HUES6 (cell line): Measurements from ENCODE around the gene HECTD4.
"Not testable (repeated sequence)": the region's sequence is repeated elsewhere in the genome, so short reads cannot be mapped to it uniquely, and the experiment has no call there.

ENCODE experiments used
- H3K27ac ChIP-seq: 2 replicates; pipeline ENCODE4 v1.7.0; 2013; ENCODE audit warnings: low read depth, mild to moderate bottlenecking, low read length, inconsistent platforms
- H3K27me3 ChIP-seq: 2 replicates; pipeline ENCODE4 v1.6.1; 2013; ENCODE audit warnings: low read length; ENCODE audit not compliant: control insufficient read depth, insufficient read depth
- H3K36me3 ChIP-seq: 2 replicates; pipeline ENCODE4 v1.6.1; 2013; ENCODE audit warnings: low read length; ENCODE audit not compliant: control insufficient read depth, insufficient read depth
- H3K4me1 ChIP-seq: 2 replicates; pipeline ENCODE4 v1.6.1; 2013; ENCODE audit warnings: low read length; ENCODE audit not compliant: control insufficient read depth, insufficient read depth
- H3K4me3 ChIP-seq: 2 replicates; pipeline ENCODE4 v1.5.1; 2013; ENCODE audit warnings: low read depth, low read length
- H3K9ac ChIP-seq: one replicate; pipeline ENCODE4 v1.6.1; 2013; ENCODE audit warnings: mild to moderate bottlenecking, low read length
- H3K9me3 ChIP-seq: 2 replicates; pipeline ENCODE4 v1.6.1; 2013; ENCODE audit warnings: low read depth, low read length; ENCODE audit not compliant: control insufficient read depth, insufficient read depth

HECTD4 gene

GRCh38 chr12:112236786-112237185, 145.4 kb downstream of the HECTD4 start:
- Histone ChIP-seq H3K27ac (no peak overlapping the region), H3K4me1 (no peaks in the 10 kb centered on the region), H3K27me3 (no peaks in the 10 kb centered on the region), H3K9ac (no peak overlapping the region), H3K9me3 (no peaks in the 10 kb centered on the region), H3K36me3 (peaks cover 70% of the 10 kb centered on the region), H3K4me3 (no peak overlapping the region)

- H3K4me1 ChIP-seq, result no peaks in the 10 kb centered on the region
- peaks cover 70% of the 10 kb centered on the region for H3K36me3 ChIP-seq
- H3K27me3 ChIP-seq, result no peaks in the 10 kb centered on the region
- no peaks in the 10 kb centered on the region for H3K9me3 ChIP-seq
- H3K4me3 ChIP-seq, result no peak overlapping the region
- H3K27ac ChIP-seq, result no peak overlapping the region
- H3K9ac ChIP-seq, result no peak overlapping the region
Measured at GRCh38 chr12:112236386-112236785, 145.8 kb downstream of the HECTD4 start.

DNA sequence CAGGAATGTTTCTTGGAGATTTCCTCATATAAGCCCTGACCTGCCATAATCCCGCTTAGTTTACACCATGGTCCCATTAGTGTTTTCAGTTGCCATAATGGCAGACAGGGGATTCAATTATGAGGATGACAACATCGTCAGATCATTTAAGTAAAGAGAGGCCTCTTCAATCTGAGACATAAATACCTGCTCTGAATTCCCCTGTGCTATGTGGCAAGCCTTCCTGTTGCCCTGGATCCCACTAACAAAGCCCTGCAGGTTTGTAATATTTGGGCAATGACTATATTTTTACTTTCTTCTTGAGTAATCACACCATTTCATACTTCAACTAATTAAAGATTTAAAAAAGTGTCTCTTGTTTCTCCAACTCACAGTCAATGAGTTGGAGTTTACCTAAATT, 147.9 kb downstream of the HECTD4 start:
- H3K4me1 ChIP-seq, result no peaks in the 10 kb centered on the region
- no peaks in the 10 kb centered on the region for H3K27me3 ChIP-seq
- no peak overlapping the region for H3K27ac ChIP-seq
- H3K9ac ChIP-seq, result no peak overlapping the region
- no peaks in the 10 kb centered on the region for H3K9me3 ChIP-seq
- peaks cover 74% of the 10 kb centered on the region for H3K36me3 ChIP-seq
- H3K4me3 ChIP-seq, result no peak overlapping the region

DNA sequence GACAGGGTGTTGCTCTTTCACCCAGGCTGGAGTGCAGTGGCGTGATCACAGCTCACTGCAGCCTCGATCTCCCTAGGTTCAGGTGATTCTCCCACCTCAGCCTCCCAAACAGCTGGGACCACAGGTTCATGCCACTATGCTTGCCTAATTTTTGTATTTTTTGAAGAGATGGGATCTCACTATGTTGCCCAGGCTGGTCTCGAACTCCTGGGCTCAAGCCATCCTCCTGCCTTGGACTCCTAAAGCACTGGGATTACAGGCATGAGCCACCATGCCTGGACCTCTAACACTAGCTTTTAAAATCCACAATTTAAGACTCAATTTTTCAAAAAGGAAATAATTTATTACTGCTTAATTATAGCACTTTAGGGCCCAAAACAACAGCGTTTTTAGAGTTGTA, 149.0 kb downstream of the HECTD4 start:
- H3K27ac ChIP-seq, result no peak overlapping the region
- peaks cover 79% of the 10 kb centered on the region for H3K36me3 ChIP-seq
- H3K9me3 ChIP-seq, result no peaks in the 10 kb centered on the region
- H3K4me3 ChIP-seq, result no peak overlapping the region
- H3K27me3 ChIP-seq, result no peaks in the 10 kb centered on the region
- no peaks in the 10 kb centered on the region for H3K4me1 ChIP-seq
- H3K9ac ChIP-seq, result no peak overlapping the region

- Histone ChIP-seq H3K4me3 (no peak overlapping the region), H3K4me1 (no peaks in the 10 kb centered on the region), H3K27ac (no peak overlapping the region), H3K36me3 (peaks cover 78% of the 10 kb centered on the region), H3K27me3 (no peaks in the 10 kb centered on the region), H3K9ac (no peak overlapping the region), H3K9me3 (no peaks in the 10 kb centered on the region)
Measured at GRCh38 chr12:112230136-112230535, 152.1 kb downstream of the HECTD4 start.

DNA sequence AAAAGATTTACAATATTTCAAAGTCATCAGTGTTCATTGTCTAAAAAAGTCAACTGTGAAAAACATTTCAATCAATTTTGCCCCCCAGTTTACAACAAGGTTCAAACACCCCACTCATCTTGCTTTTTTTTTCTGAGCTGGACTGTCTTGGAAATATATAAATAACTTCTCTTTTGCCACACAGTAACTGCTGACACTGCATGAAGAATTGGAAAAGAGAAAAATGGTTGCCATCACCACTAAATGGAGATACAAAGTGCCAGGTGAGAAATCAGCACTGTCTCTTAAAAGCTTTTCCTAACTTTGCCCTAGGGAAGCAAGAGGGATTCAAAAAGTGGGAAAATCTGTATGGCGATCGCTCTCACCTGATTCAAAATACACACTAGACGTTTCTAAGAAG, 155.5 kb downstream of the HECTD4 start:
- Histone ChIP-seq H3K4me1 (no peaks in the 10 kb centered on the region), H3K4me3 (no peak overlapping the region), H3K36me3 (peaks cover 64% of the 10 kb centered on the region), H3K27me3 (no peaks in the 10 kb centered on the region), H3K27ac (no peak overlapping the region), H3K9ac (no peak overlapping the region), H3K9me3 (no peaks in the 10 kb centered on the region)

GRCh38 chr12:112220628-112221027, 161.6 kb downstream of the HECTD4 start:
- H3K27me3 ChIP-seq, H3K9me3 ChIP-seq, H3K4me3 ChIP-seq, H3K9ac ChIP-seq, H3K27ac ChIP-seq, H3K4me1 ChIP-seq: not testable (repeated sequence)
- peaks cover 28% of the 10 kb centered on the region for H3K36me3 ChIP-seq

DNA sequence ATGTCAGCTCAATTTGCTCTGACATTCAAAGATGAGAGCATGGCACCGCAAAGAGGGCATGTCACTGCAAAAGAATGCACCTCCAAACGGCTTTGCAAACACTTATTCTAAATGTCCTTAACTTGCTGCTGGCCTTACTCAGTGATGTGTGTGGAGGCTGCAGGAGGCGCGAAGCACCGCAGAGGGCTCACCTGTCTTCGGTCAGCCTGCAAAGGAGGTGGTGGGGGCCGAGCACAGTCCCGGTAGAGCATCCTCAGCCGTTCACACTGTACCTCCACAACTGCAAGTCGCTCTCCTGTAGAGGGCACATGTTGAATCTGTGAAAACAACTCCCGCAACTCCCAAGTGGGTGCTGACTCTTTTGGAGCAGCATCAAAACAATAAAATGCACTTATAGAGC, 163.0 kb downstream of the HECTD4 start:
- H3K4me1 ChIP-seq, result no peaks in the 10 kb centered on the region
- H3K36me3 ChIP-seq, result peaks cover 32% of the 10 kb centered on the region
- H3K27ac ChIP-seq, result no peak overlapping the region
- no peak overlapping the region for H3K9ac ChIP-seq
- no peak overlapping the region for H3K4me3 ChIP-seq
- no peaks in the 10 kb centered on the region for H3K9me3 ChIP-seq
- H3K27me3 ChIP-seq, result no peaks in the 10 kb centered on the region

DNA sequence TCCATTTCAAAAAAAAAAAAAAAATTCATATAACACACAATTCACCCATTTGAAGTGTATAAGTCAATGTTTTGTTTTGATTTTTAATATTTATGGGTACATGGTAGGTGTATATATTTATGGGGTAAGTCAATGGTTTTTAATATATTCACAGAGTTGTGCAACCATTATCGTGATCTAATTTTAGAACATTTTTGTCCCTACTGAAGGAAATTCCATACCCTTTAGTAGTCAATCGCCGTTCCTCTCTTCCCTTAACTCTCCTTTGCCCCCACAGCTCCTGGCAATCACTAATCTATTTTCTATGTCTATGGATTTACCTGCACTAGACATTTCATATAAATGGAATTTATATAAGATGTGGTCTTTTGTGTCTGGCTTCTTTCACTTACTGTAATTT, 164.1 kb downstream of the HECTD4 start:
- H3K27me3 ChIP-seq, result no peaks in the 10 kb centered on the region
- H3K27ac ChIP-seq, result no peak overlapping the region
- H3K9ac ChIP-seq, result no peak overlapping the region
- no peak overlapping the region for H3K4me3 ChIP-seq
- H3K9me3 ChIP-seq, result no peaks in the 10 kb centered on the region
- H3K36me3 ChIP-seq, result peaks cover 34% of the 10 kb centered on the region
- no peaks in the 10 kb centered on the region for H3K4me1 ChIP-seq

DNA sequence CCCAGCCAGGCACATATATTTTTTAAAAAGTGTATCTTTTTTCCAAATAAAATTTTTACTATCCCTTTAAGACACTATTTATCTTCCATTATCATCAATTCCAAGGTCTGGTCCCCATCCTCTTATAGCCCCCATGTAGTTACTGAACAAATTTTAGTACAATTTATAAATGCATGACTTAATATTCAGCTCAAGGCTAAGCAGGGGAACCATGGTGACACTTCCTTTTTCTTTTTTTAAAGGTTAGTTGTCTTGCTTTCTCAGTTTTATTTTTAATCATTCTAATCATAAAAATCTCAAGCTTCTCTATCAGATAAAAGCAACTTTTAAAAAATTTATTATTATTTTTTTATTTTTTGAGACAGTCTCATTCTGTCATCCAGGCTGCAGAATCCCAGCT, 164.6 kb downstream of the HECTD4 start:
- H3K4me1 ChIP-seq, result no peaks in the 10 kb centered on the region
- no peak overlapping the region for H3K4me3 ChIP-seq
- H3K36me3 ChIP-seq, result peaks cover 30% of the 10 kb centered on the region
- H3K9me3 ChIP-seq, result no peaks in the 10 kb centered on the region
- no peak overlapping the region for H3K27ac ChIP-seq
- H3K9ac ChIP-seq, result no peak overlapping the region
- no peaks in the 10 kb centered on the region for H3K27me3 ChIP-seq

DNA sequence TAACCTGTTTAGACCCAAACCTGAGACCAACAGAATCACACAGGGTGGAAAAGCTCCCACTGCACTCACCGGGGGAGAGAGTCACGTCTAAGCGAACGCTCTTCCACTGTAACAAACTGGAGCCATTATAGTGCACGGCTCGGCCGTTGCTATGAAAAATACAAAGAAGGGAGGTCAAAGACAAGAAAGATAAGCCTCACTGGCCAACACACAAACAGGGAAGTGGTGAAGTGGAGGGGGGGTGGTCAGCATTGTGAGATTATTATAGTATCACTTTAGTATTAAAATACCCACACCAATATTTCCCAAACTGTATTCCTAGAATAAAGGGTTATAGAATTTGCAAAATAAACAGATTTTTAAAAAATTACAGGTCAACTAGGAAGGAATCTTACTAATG, 166.0 kb downstream of the HECTD4 start:
- Histone ChIP-seq H3K9me3 (no peaks in the 10 kb centered on the region), H3K36me3 (peaks cover 41% of the 10 kb centered on the region), H3K9ac (no peak overlapping the region), H3K27me3 (no peaks in the 10 kb centered on the region), H3K27ac (no peak overlapping the region), H3K4me3 (no peak overlapping the region), H3K4me1 (no peaks in the 10 kb centered on the region)

DNA sequence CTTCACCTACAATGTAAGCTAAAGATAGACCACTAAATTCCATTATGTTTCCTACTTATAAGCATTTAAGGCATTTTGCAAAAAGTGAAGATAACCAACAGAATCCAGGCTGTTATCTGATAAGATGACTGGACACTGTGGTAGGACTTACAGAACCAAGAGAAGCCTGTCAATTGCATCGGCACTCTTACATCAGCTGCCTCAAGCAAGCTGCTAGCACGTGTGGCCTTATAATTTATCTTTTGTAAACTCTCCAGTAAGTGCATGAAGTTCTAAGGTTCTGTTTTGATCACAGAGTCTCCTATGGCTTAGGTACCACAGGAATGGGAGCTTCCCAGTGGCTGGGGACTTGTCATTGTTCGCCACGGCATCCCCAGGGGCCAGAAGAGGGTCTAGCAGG, 168.2 kb downstream of the HECTD4 start:
- Histone ChIP-seq H3K36me3 (peaks cover 56% of the 10 kb centered on the region), H3K27me3 (no peaks in the 10 kb centered on the region), H3K9me3 (no peaks in the 10 kb centered on the region), H3K9ac (no peak overlapping the region), H3K4me3 (no peak overlapping the region), H3K27ac (no peak overlapping the region), H3K4me1 (no peaks in the 10 kb centered on the region)
